Keratinocyte (primary cell): ENCODE results near the gene MPZL2. TPM values are rescaled to one million over a fixed set of nuclear protein-coding genes. Genes with fewer than 3 reads are reported as not detected.

Experiments used
- DNase-seq: peaks from one replicate; pipeline ENCODE4 v3.0.0-alpha.2; 2011; ENCODE audit warnings: low read depth, missing footprints, low spot score
- FAIRE-seq: peaks from 2 replicates; lab custom pipeline; 2011; peaks lifted over from hg19 to GRCh38; lab: Jason Lieb, UNC
- H2AFZ ChIP-seq: 2 replicates; pipeline ENCODE4 v1.6.0; 2012; ENCODE audit warnings: low read length, control low read depth, inconsistent platforms; ENCODE audit not compliant: control insufficient read depth
- H3K27ac ChIP-seq: 2 replicates; pipeline ENCODE4 v1.5.1; 2011; ENCODE audit warnings: low read length; ENCODE audit not compliant: control insufficient read depth, insufficient read depth
- H3K27me3 ChIP-seq: 3 replicates; pipeline ENCODE4 v1.6.0; 2011; ENCODE audit warnings: low read length; ENCODE audit not compliant: control insufficient read depth, insufficient read depth; ENCODE audit errors: extremely low read depth
- H3K36me3 ChIP-seq, 2 experiments: 2 replicates in 1 of 2; 3 replicates in 1 of 2; pipeline ENCODE4 v1.5.1; 2011; ENCODE audit warnings: low read length in 2 of 2, mild to moderate bottlenecking in 1 of 2; ENCODE audit not compliant: control insufficient read depth in 2 of 2, insufficient read depth in 2 of 2; ENCODE audit errors: extremely low read depth in 1 of 2
- H3K4me1 ChIP-seq: 3 replicates; pipeline ENCODE4 v1.5.1; 2011; ENCODE audit warnings: low read length; ENCODE audit not compliant: control insufficient read depth, insufficient read depth; ENCODE audit errors: extremely low read depth
- H3K4me2 ChIP-seq: 3 replicates; pipeline ENCODE4 v1.6.0; 2011; ENCODE audit warnings: low read depth, low read length; ENCODE audit not compliant: control insufficient read depth, insufficient read depth; ENCODE audit errors: extremely low read depth
- H3K4me3 ChIP-seq, 3 experiments: fragments of 200-600 bp in 1 of 3; sonication (generic) in 1 of 3; 2 replicates in 2 of 3; 3 replicates in 1 of 3; pipeline ENCODE4 v1.5.1; 2011 to 2016; ENCODE audit warnings: low read length in 3 of 3, mild to moderate bottlenecking in 3 of 3, control low read depth in 2 of 3, inconsistent platforms in 1 of 3, low read depth in 1 of 3, mixed read lengths in 1 of 3, mixed run types in 1 of 3, moderate library complexity in 1 of 3; ENCODE audit not compliant: control insufficient read depth in 2 of 3, insufficient read depth in 2 of 3; ENCODE audit errors: extremely low read depth in 1 of 3
- H3K79me2 ChIP-seq: 2 replicates; pipeline ENCODE4 v1.6.0; 2012; ENCODE audit warnings: low read length; ENCODE audit not compliant: control insufficient read depth, insufficient read depth
- H3K9ac ChIP-seq: 3 replicates; pipeline ENCODE4 v1.6.0; 2011; ENCODE audit warnings: low read length; ENCODE audit not compliant: control insufficient read depth, insufficient read depth; ENCODE audit errors: extremely low read depth
- H3K9me1 ChIP-seq: 3 replicates; pipeline ENCODE4 v1.6.0; 2011; ENCODE audit warnings: low read length; ENCODE audit not compliant: control insufficient read depth, insufficient read depth; ENCODE audit errors: extremely low read depth
- H3K9me3 ChIP-seq: 2 replicates; pipeline ENCODE4 v1.5.1; 2012; ENCODE audit warnings: low read depth, low read length; ENCODE audit not compliant: control insufficient read depth
- H4K20me1 ChIP-seq: 3 replicates; pipeline ENCODE4 v1.6.0; 2011; ENCODE audit warnings: low read length; ENCODE audit not compliant: control insufficient read depth, insufficient read depth; ENCODE audit errors: extremely low read depth
- CTCF ChIP-seq, 3 experiments: IDR thresholded peaks in 1 of 3; conservative IDR thresholded peaks in 1 of 3; optimal IDR thresholded peaks in 1 of 3; 2 replicates in 2 of 3; 3 replicates in 1 of 3; pipeline versions ENCODE3 to v1.5.1; 2011; ENCODE audit warnings: low read length in 3 of 3, mild to moderate bottlenecking in 3 of 3, moderate library complexity in 2 of 3, control low read depth in 1 of 3, inconsistent platforms in 1 of 3; ENCODE audit not compliant: insufficient read depth in 2 of 3; ENCODE audit errors: extremely low read depth in 1 of 3
- EZH2 ChIP-seq: IDR thresholded peaks from one replicate; pipeline ENCODE4 v1.6.1; 2012; ENCODE audit warnings: inconsistent platforms, mild to moderate bottlenecking, low read length, moderate library complexity
- dilution Hi-C: fragments of 300-500 bp; cut with MboI; formaldehyde crosslinking; loops from one replicate; pipeline ENCODE4 v1.7.0; 2020; ENCODE audit warnings: low sequenced_read_pairs; ENCODE audit not compliant: extremely low pct_ligation_motif_present
- polyA plus RNA-seq, 5 experiments: library from polyadenylated mRNA; depleted of rRNA in 3 of 5; stranded (reverse) in 3 of 5; stranded (forward) in 1 of 5; unstranded in 1 of 5; fragments of >200 nt; gene quantifications; 1 replicate in 1 of 5; 2 replicates in 3 of 5; 3 replicates in 1 of 5; pipeline versions ENCODE4 v1.2.1 to v1.2.3, GENCODE V29; 2011 to 2012; ENCODE audit warnings: missing spikeins in 2 of 5, low read depth in 1 of 5, low replicate concordance in 1 of 5

The MPZL2 gene
- polyA plus RNA-seq, 1 donor (not counting 4 experiments of a cell fraction or from before 2014, with no cell fraction given), result 225 TPM

GRCh38 chr11:118232659-118233058, 31.4 kb downstream of the MPZL2 start:
- FAIRE-seq (peak; percentile 34), DNase-seq (no peak)
- Histone ChIP-seq H3K79me2 (no peaks in the 10 kb centered on the region), H4K20me1 (no peaks in the 10 kb centered on the region), H3K4me1 (no peaks in the 10 kb centered on the region), H3K4me3 (no peak overlapping the region), H3K9ac (no peak overlapping the region), H3K9me1 (no peaks in the 10 kb centered on the region), H3K9me3 (no peaks in the 10 kb centered on the region), H2AFZ (no peak overlapping the region), H3K4me2 (no peak overlapping the region), H3K27ac (no peak overlapping the region), H3K27me3 (no peaks in the 10 kb centered on the region), H3K36me3 (peaks cover 13 to 18% of the 10 kb centered on the region in 2 experiments)
- dilution Hi-C loops, result no loop called here
- TF ChIP-seq EZH2 (no peak), CTCF (optimal IDR thresholded peaks at IDR 0.05 in 1 of 3, IDR thresholded peaks at IDR 0.05 in 1 of 3, conservative IDR thresholded peaks at IDR 0.05 in 1 of 3; ENCODE audit: extremely low read depth in 1 of 3, insufficient read depth in 2 of 3, low read length in 3 of 3) (no peak)

- Histone ChIP-seq H3K27me3 (no peaks in the 10 kb centered on the region), H3K9me1 (no peaks in the 10 kb centered on the region), H3K36me3 (peaks cover 15 to 18% of the 10 kb centered on the region in 2 experiments), H3K4me1 (no peaks in the 10 kb centered on the region), H2AFZ (no peak overlapping the region), H3K79me2 (no peaks in the 10 kb centered on the region), H3K9me3 (no peaks in the 10 kb centered on the region), H3K9ac (no peak overlapping the region), H3K4me2 (no peak overlapping the region), H4K20me1 (no peaks in the 10 kb centered on the region), H3K4me3 (no peak overlapping the region), H3K27ac (no peak overlapping the region)
- DNase-seq (no peak), FAIRE-seq (no peak)
- dilution Hi-C loops, result no loop called here
- TF ChIP-seq CTCF (optimal IDR thresholded peaks at IDR 0.05 in 1 of 3, IDR thresholded peaks at IDR 0.05 in 1 of 3, conservative IDR thresholded peaks at IDR 0.05 in 1 of 3; ENCODE audit: extremely low read depth in 1 of 3, insufficient read depth in 2 of 3, low read length in 3 of 3) (no peak), EZH2 (no peak)
These were observed 32.6 kb downstream of the MPZL2 start for GRCh38 chr11:118231461-118231860.
